ENCODE data around the gene FGFR2.

The FGFR2 gene

GRCh38 chr10:121553511-121554264 is 44.6 kb downstream of the FGFR2 start:
- Histone ChIP-seq H3K79me1 (ENCODE audit: low read length) (no peaks in the 10 kb centered on the region), H3K4ac (ENCODE audit: low read depth, low read length) (no peak overlapping the region), H3K27me3 (ENCODE audit: insufficient read depth, low read length, poor library complexity) (no peaks in the 10 kb centered on the region), H3K56ac (ENCODE audit: low read length) (no peak overlapping the region), H3K4me2 (ENCODE audit: low read length) (no peak overlapping the region), H4K5ac (ENCODE audit: low read length) (no peak overlapping the region), H2BK120ac (ENCODE audit: low read depth, low read length) (no peak overlapping the region), H3K9ac (ENCODE audit: low read length) (no peak overlapping the region), H3K23ac (ENCODE audit: low read length) (no peak overlapping the region), H2AK5ac (ENCODE audit: low read length) (no peak overlapping the region), H2BK5ac (ENCODE audit: low read length) (no peak overlapping the region), H2BK15ac (replicated peaks; ENCODE audit: low read depth) (no peak overlapping the region), H4K8ac (ENCODE audit: low read depth, low read length) (no peak overlapping the region), H3K27ac (ENCODE audit: low read depth, low read length) (no peak overlapping the region), H3K4me3 (ENCODE audit: low read length) (no peak overlapping the region), H3K79me2 (ENCODE audit: control insufficient read depth, insufficient read depth, low read length) (peaks cover 1% of the 10 kb centered on the region), H3K18ac (ENCODE audit: low read length) (no peak overlapping the region), H3K4me1 (ENCODE audit: control insufficient read depth, low read depth, low read length) (peaks cover 3% of the 10 kb centered on the region), H3K36me3 (ENCODE audit: control insufficient read depth, insufficient read depth, low read length) (no peaks in the 10 kb centered on the region)
- no CpG with 5 or more reads among the region's 8 CpGs for WGBS (ENCODE audit: extremely low coverage, insufficient coverage, low lambda C conversion rate)
- DNase-seq: no peak

- H3K56ac ChIP-seq (ENCODE audit: low read length): no peak overlapping the region
- H2BK5ac ChIP-seq (ENCODE audit: low read length): no peak overlapping the region
- no peak overlapping the region for H4K8ac ChIP-seq (ENCODE audit: low read depth, low read length)
- H3K4me1 ChIP-seq (ENCODE audit: control insufficient read depth, low read depth, low read length): peaks cover 3% of the 10 kb centered on the region
- H3K23ac ChIP-seq (ENCODE audit: low read length): no peak overlapping the region
- WGBS (ENCODE audit: extremely low coverage, insufficient coverage, low lambda C conversion rate): no CpG with 5 or more reads among the region's 4 CpGs
- no peak overlapping the region for H3K18ac ChIP-seq (ENCODE audit: low read length)
- H2AK5ac ChIP-seq (ENCODE audit: low read length): no peak overlapping the region
- H2BK15ac ChIP-seq (replicated peaks; ENCODE audit: low read depth): no peak overlapping the region
- H3K27ac ChIP-seq (ENCODE audit: low read depth, low read length): no peak overlapping the region
- no peak overlapping the region for H4K5ac ChIP-seq (ENCODE audit: low read length)
- peaks cover 1% of the 10 kb centered on the region for H3K79me2 ChIP-seq (ENCODE audit: control insufficient read depth, insufficient read depth, low read length)
- H3K9ac ChIP-seq (ENCODE audit: low read length): no peak overlapping the region
- DNase-seq: no peak
- H3K4me3 ChIP-seq (ENCODE audit: low read length): no peak overlapping the region
- H3K79me1 ChIP-seq (ENCODE audit: low read length): no peaks in the 10 kb centered on the region
- H3K4ac ChIP-seq (ENCODE audit: low read depth, low read length): no peak overlapping the region
- H3K27me3 ChIP-seq (ENCODE audit: insufficient read depth, low read length, poor library complexity): no peaks in the 10 kb centered on the region
- no peak overlapping the region for H2BK120ac ChIP-seq (ENCODE audit: low read depth, low read length)
- H3K36me3 ChIP-seq (ENCODE audit: control insufficient read depth, insufficient read depth, low read length): no peaks in the 10 kb centered on the region
- no peak overlapping the region for H3K4me2 ChIP-seq (ENCODE audit: low read length)
These were observed 45.5 kb downstream of the FGFR2 start for GRCh38 chr10:121552746-121553145.

DNA sequence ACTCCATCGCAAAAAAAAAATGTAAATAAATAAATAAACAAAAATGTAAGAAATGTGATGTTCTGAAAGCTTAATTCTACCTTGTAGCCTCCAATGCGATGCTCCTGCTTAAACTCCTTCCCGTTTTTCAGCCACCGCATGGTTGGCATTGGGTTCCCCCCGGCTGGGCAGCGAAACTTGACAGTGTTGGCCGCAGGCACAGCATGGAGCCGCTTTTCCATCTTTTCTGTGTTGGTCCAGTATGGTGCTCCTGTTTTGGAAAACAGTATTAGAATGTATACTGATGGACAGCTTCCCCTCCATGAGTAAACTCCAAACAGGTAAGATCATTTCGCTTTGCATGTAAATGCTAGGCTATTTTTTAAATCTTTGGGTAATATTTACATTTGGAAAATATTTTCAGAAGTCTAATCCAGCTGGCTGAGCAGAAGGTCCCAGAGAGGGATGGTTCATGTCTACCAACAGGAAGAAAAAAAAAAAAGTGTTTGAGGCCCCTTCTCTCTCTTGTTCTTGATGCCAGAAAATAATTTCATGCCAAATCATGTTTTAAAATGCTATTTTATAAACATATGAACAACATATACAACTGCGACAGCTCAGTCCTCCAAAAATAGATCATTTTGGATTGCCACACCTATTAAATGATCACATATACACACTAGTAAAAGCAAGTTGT is 46.9 kb downstream of the FGFR2 start:
- no peak overlapping the region for H3K56ac ChIP-seq (ENCODE audit: low read length)
- no peak for DNase-seq
- no peaks in the 10 kb centered on the region for H3K36me3 ChIP-seq (ENCODE audit: control insufficient read depth, insufficient read depth, low read length)
- H3K23ac ChIP-seq (ENCODE audit: low read length): no peak overlapping the region
- H4K5ac ChIP-seq (ENCODE audit: low read length): no peak overlapping the region
- no peak overlapping the region for H2BK120ac ChIP-seq (ENCODE audit: low read depth, low read length)
- no CpG with 5 or more reads among the region's 10 CpGs for WGBS (ENCODE audit: extremely low coverage, insufficient coverage, low lambda C conversion rate)
- peaks cover 3% of the 10 kb centered on the region for H3K4me1 ChIP-seq (ENCODE audit: control insufficient read depth, low read depth, low read length)
- H3K27ac ChIP-seq (ENCODE audit: low read depth, low read length): no peak overlapping the region
- H4K8ac ChIP-seq (ENCODE audit: low read depth, low read length): no peak overlapping the region
- no peak overlapping the region for H3K4ac ChIP-seq (ENCODE audit: low read depth, low read length)
- H2BK15ac ChIP-seq (replicated peaks; ENCODE audit: low read depth): no peak overlapping the region
- H2BK5ac ChIP-seq (ENCODE audit: low read length): no peak overlapping the region
- H3K79me1 ChIP-seq (ENCODE audit: low read length): no peaks in the 10 kb centered on the region
- H3K18ac ChIP-seq (ENCODE audit: low read length): no peak overlapping the region
- H3K27me3 ChIP-seq (ENCODE audit: insufficient read depth, low read length, poor library complexity): no peaks in the 10 kb centered on the region
- H2AK5ac ChIP-seq (ENCODE audit: low read length): no peak overlapping the region
- no peak overlapping the region for H3K9ac ChIP-seq (ENCODE audit: low read length)
- H3K4me3 ChIP-seq (ENCODE audit: low read length): no peak overlapping the region
- peaks cover 1% of the 10 kb centered on the region for H3K79me2 ChIP-seq (ENCODE audit: control insufficient read depth, insufficient read depth, low read length)
- no peak overlapping the region for H3K4me2 ChIP-seq (ENCODE audit: low read length)

GRCh38 chr10:121544301-121544869 is 53.9 kb downstream of the FGFR2 start:
- no peak overlapping the region for H3K18ac ChIP-seq (ENCODE audit: low read length)
- H3K23ac ChIP-seq (ENCODE audit: low read length): no peak overlapping the region
- no peak overlapping the region for H3K9ac ChIP-seq (ENCODE audit: low read length)
- no peak overlapping the region for H3K4me3 ChIP-seq (ENCODE audit: low read length)
- no CpG with 5 or more reads among the region's 5 CpGs for WGBS (ENCODE audit: extremely low coverage, insufficient coverage, low lambda C conversion rate)
- no peak overlapping the region for H3K27ac ChIP-seq (ENCODE audit: low read depth, low read length)
- no peak overlapping the region for H2BK120ac ChIP-seq (ENCODE audit: low read depth, low read length)
- H3K36me3 ChIP-seq (ENCODE audit: control insufficient read depth, insufficient read depth, low read length): no peaks in the 10 kb centered on the region
- no peak overlapping the region for H3K4me2 ChIP-seq (ENCODE audit: low read length)
- H3K79me2 ChIP-seq (ENCODE audit: control insufficient read depth, insufficient read depth, low read length): no peaks in the 10 kb centered on the region
- no peak overlapping the region for H2BK5ac ChIP-seq (ENCODE audit: low read length)
- H3K56ac ChIP-seq (ENCODE audit: low read length): no peak overlapping the region
- no peak overlapping the region for H3K4ac ChIP-seq (ENCODE audit: low read depth, low read length)
- peaks cover 2% of the 10 kb centered on the region for H3K79me1 ChIP-seq (ENCODE audit: low read length)
- H3K27me3 ChIP-seq (ENCODE audit: insufficient read depth, low read length, poor library complexity): no peaks in the 10 kb centered on the region
- no peak for DNase-seq
- peaks cover 5% of the 10 kb centered on the region for H3K4me1 ChIP-seq (ENCODE audit: control insufficient read depth, low read depth, low read length)
- H4K5ac ChIP-seq (ENCODE audit: low read length): no peak overlapping the region
- H4K8ac ChIP-seq (ENCODE audit: low read depth, low read length): no peak overlapping the region
- H2BK15ac ChIP-seq (replicated peaks; ENCODE audit: low read depth): no peak overlapping the region
- no peak overlapping the region for H2AK5ac ChIP-seq (ENCODE audit: low read length)

DNA sequence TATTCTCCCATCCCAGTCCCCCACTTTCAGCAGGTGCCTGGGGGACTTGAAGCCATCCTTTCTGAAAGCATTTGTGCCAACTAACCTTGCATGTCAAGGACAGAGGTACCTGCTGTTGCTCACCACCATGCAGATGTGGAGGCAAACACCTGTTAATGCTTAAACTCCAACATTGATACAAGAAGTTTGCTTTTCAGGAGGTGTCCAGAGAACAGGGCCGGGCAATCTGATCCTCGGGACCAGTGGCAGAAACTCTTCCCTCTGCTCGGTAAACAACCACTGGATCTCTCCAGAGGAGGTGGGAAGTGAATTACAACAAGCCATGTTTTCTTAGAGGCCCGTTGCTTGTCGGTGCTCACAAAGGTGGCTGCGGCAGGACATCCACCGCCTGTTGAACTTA is 54.7 kb downstream of the FGFR2 start:
- no peak overlapping the region for H2BK5ac ChIP-seq (ENCODE audit: low read length)
- no peak overlapping the region for H4K5ac ChIP-seq (ENCODE audit: low read length)
- no peak overlapping the region for H4K8ac ChIP-seq (ENCODE audit: low read depth, low read length)
- H3K27ac ChIP-seq (ENCODE audit: low read depth, low read length): no peak overlapping the region
- no peak overlapping the region for H3K4ac ChIP-seq (ENCODE audit: low read depth, low read length)
- no peak overlapping the region for H3K4me3 ChIP-seq (ENCODE audit: low read length)
- H3K4me1 ChIP-seq (ENCODE audit: control insufficient read depth, low read depth, low read length): peaks cover 5% of the 10 kb centered on the region
- H3K36me3 ChIP-seq (ENCODE audit: control insufficient read depth, insufficient read depth, low read length): no peaks in the 10 kb centered on the region
- no peak overlapping the region for H3K56ac ChIP-seq (ENCODE audit: low read length)
- H3K4me2 ChIP-seq (ENCODE audit: low read length): no peak overlapping the region
- DNase-seq: no peak
- H3K9ac ChIP-seq (ENCODE audit: low read length): no peak overlapping the region
- H3K23ac ChIP-seq (ENCODE audit: low read length): no peak overlapping the region
- no peak overlapping the region for H2BK15ac ChIP-seq (replicated peaks; ENCODE audit: low read depth)
- no peaks in the 10 kb centered on the region for H3K79me2 ChIP-seq (ENCODE audit: control insufficient read depth, insufficient read depth, low read length)
- no CpG with 5 or more reads among the region's 7 CpGs for WGBS (ENCODE audit: extremely low coverage, insufficient coverage, low lambda C conversion rate)
- no peak overlapping the region for H3K18ac ChIP-seq (ENCODE audit: low read length)
- peaks cover 3% of the 10 kb centered on the region for H3K79me1 ChIP-seq (ENCODE audit: low read length)
- no peak overlapping the region for H2AK5ac ChIP-seq (ENCODE audit: low read length)
- no peaks in the 10 kb centered on the region for H3K27me3 ChIP-seq (ENCODE audit: insufficient read depth, low read length, poor library complexity)
- no peak overlapping the region for H2BK120ac ChIP-seq (ENCODE audit: low read depth, low read length)

Data from mesendoderm (in vitro differentiated cells).